Fibroblast of the conjunctiva (primary cell): ENCODE results near the gene MED27.
A peak's percentile ranks its signal among the peaks of the same experiment; 100 is the strongest.
"Not testable (repeated sequence)": the region's sequence is repeated elsewhere in the genome, so short reads cannot be mapped to it uniquely, and the experiment has no call there.

Experiments used
- DNase-seq: peaks from one replicate; pipeline ENCODE4 v3.0.0-alpha.2; 2010; ENCODE audit warnings: low read depth

The MED27 gene

DNA sequence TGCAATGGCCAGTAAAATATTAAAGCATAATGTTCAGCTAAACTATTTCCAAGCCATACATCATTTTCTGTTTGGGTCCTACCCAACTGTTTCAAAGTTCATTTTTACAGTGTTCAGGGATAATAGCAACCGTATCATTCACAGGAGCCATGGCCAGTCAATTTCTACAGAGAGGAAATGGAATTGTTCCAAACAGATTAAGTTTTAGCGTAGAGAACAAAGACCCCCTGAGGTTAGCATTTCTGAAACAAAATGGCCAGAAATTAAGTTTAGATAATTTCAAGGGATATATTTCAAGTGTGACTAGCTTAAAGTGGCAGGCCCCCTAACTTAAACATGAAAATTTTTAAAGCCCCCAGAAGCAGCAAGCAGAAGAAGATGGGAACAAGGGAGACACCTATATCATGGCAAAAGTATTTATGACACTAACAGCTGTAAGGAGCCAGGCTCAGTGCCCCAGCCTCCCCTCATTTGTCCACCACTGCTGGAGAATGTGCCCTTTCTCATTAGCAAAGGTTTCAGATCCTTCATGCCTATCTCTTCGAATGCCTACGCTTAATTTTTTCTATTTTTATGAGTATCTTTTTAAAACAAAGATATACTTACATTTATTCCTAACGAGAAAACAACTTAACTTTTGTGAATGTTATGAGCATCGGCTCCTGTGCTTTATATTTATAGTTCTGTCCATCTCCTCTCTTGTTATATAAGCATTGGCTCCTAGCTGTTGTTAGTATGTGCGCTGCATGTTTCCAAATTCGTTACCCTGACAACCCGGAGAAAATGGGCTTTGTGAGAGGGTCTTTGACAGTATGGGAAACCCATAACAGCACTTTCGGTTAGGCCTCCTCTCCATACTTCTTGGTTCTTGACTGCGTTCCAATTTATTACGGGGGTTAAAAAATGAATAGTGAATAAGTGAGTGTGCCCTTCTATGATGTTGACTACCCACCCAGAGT, 116.3 kb downstream of the MED27 start:
- DNase-seq, result no peak

DNA sequence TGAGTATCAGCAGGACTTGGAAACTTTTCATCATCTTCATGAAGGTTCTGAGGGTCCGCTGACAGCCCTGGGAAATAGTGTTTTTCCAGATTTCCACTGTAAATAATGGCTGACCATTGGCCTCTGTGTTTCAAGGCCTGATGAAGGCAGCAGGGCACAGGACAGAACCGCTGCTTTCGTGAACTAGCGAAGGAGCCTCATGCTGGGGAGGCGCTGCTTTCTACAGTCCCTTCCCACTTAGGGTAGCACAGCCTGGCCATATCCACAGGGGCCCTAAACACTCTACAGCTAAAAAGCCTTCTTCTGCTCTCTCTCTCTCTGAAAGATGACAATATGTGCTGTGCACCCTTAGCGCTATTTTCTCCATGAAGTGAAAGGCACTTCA, 118.2 kb downstream of the MED27 start:
- no peak for DNase-seq

- DNase-seq, result no peak
These were observed 118.7 kb downstream of the MED27 start for GRCh38 chr9:131960851-131961495.

DNA sequence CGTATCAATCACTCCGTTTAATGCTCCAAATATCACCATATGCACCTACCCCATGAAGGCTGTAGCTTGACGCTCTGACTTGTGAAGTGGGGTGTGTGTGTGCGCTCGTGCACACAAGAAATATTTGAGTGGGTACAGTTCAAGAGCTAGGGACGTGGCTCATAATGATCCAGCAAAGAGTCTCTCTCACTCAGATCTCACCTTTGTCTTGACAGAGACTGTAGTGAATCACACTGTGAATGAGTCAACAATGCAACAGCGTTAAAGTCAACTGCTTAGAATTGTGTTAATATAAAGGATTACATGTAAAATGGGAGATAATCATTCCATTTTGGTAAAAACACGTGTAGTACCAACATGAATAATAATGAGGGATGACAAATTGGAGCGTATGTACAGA, 119.4 kb downstream of the MED27 start:
- no peak for DNase-seq

DNA sequence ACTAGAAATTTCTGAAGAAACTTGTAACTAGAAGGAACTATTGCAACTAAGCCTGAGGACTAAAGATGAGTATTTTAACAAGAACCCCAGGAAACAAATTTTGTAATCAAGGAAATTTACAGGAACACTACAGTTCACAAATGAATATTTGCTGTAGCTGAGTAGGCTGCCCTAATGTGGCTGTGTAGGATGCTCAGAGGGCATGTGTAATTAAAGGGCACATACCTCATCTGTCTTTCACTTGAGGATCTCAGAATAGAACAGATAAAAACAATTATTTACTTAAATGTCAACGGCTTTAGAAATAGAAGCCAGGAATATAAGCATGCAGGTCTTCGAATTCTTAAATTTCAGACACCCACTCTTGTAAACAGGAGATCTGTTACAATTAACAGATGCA, 119.8 kb downstream of the MED27 start:
- no peak for DNase-seq

GRCh38 chr9:131959056-131959455, 120.6 kb downstream of the MED27 start:
- no peak for DNase-seq

DNA sequence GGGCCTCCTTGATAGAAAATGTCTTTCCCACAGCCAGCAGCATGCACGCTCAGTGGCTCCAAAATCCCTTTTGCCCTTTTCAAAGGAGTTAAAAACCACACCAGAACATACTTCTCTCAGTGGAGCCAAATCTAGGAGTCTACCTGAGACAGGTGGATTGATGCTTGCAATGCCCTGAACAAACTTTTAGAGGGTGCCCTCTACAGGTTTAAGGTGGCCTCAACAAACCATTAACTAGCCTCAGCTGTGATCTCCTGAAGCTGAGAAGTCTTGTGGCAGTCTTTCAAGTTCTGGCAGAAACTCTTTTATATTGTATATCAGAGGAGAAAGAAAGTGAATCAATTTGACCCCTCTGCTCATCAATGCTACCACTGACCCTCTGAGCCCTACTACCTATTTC, 125.4 kb downstream of the MED27 start:
- DNase-seq, result no peak

- peak; percentile 9 for DNase-seq
These were observed 127.8 kb downstream of the MED27 start for GRCh38 chr9:131951905-131952304.

- DNase-seq, result no peak
These were observed 128.5 kb downstream of the MED27 start for GRCh38 chr9:131951155-131951554.

DNA sequence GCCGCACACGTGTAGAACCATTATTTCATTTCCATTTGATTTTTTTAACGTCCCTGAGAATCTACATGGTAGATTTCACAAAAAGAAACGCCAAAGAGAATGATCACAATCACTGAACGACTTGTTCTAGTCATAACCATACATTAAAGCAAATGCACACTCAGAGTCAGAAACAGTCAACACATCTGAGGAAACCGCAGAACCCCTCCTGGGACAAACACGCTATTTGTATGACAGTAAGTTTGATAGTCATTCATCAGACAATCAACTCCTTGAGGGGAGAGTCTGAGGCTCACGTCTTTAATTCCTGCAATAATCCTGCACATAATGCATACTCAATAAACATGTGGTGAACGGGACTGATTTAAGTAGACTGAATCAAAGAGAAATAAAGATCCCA, 129.2 kb downstream of the MED27 start:
- no peak for DNase-seq

DNA sequence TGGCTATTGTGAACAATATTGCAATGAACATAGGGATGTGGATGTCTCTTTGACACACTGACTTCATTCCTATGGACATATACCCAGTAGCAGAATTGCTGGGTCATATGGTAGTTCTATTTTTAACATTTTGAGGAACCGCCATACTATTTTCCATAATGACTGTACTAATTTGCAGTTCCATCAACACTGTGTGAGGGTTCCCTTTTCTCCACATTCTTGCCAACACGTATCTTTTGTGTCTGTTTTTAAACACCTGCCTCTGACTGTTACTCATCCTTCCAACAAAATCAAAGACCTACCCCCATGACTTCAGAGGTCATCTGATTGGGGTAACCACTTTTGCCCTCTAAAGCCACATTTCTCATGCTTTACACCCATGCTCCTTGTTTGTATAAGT, 133.5 kb downstream of the MED27 start:
- DNase-seq, result no peak

- no peak for DNase-seq
These were observed 136.3 kb downstream of the MED27 start for GRCh38 chr9:131943351-131943841.

- DNase-seq, result no peak
These were observed 137.4 kb downstream of the MED27 start for GRCh38 chr9:131942146-131942720.

DNA sequence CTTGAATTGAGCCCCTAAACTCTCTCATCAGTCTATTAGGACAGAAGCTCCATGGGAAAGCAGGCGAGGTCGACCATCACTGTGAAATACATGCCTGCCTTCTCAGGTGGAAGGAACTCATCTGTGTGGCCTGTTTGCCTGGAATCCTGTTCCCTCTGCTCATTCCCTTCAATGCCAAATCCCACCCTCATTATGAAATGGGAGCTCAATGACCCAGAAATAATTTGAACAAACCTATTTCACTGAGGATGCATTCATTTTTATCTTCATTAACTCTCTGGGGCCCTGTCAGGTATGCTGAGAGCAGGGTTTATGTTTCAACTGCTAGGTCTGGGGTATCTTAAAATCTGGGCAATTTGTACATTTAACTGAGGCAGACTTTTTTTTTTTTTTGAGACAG, 142.2 kb downstream of the MED27 start:
- no peak for DNase-seq

GRCh38 chr9:131936929-131937328, 142.7 kb downstream of the MED27 start:
- DNase-seq, result no peak

GRCh38 chr9:131934673-131935072, 145.0 kb downstream of the MED27 start:
- no peak for DNase-seq

DNA sequence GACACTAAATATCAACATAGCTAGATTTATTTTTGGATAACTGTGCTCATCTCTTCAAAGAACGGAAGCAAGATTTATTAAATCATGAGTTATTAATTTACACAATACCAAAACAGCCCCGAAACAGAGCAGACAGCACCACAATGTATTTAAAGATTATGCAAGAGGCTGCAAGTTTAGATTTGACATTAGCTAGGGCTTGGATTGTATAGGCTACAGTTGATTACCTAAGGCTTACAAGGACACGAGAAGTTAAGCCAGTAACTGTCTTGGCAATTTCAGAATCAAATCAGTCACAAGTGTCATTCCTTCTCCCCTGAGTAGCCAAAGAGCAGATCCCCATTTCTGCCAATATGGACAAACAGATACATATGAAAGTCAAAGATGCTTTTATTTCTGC, 152.6 kb downstream of the MED27 start:
- peak; percentile 3 for DNase-seq

GRCh38 chr9:131926360-131926922, 153.2 kb downstream of the MED27 start:
- DNase-seq, result no peak

- no peak for DNase-seq
These were observed 153.9 kb downstream of the MED27 start for GRCh38 chr9:131925677-131926177.

GRCh38 chr9:131923766-131924165, 155.9 kb downstream of the MED27 start:
- DNase-seq, result no peak

GRCh38 chr9:131923132-131923671, 156.5 kb downstream of the MED27 start:
- no peak for DNase-seq

DNA sequence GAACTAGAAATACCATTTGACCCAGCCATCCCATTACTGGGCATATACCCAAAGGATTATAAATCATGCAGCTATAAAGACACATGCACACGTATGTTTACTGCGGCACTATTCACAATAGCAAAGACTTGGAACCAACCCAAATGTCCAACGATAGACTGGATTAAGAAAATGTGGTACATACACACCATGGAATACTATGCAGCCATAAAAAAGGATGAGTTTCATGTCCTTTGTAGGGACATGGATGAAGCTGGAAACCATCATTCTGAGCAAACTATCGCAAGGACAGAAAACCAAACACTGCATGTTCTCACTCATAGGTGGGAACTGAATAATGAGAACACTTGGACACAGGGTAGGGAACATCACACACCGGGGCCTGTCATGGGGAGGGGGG, 158.0 kb downstream of the MED27 start:
- DNase-seq, result not testable (repeated sequence)
